Endometrial microvascular endothelial cells (primary cell): Measurements from ENCODE around the gene INPP4B. TPM values are rescaled to one million over a fixed set of nuclear protein-coding genes. Genes with fewer than 3 reads are reported as not detected.

Source experiments
- in situ Hi-C: cut with HindIII; loops from 2 replicates; pipeline ENCODE4 v1.10.0; 2017; ENCODE audit warnings: low sequenced_read_pairs, low pct_unique_long_range_greater_than_20kb; ENCODE audit errors: inconsistent ontology term
- total RNA-seq: library from RNA; depleted of rRNA; stranded (reverse); fragments of >200 nt; gene quantifications from one replicate; pipeline ENCODE4 v1.2.3, GENCODE V29; 2015; ENCODE audit errors: inconsistent ontology term

INPP4B gene
- total RNA-seq: 0.46 TPM

DNA sequence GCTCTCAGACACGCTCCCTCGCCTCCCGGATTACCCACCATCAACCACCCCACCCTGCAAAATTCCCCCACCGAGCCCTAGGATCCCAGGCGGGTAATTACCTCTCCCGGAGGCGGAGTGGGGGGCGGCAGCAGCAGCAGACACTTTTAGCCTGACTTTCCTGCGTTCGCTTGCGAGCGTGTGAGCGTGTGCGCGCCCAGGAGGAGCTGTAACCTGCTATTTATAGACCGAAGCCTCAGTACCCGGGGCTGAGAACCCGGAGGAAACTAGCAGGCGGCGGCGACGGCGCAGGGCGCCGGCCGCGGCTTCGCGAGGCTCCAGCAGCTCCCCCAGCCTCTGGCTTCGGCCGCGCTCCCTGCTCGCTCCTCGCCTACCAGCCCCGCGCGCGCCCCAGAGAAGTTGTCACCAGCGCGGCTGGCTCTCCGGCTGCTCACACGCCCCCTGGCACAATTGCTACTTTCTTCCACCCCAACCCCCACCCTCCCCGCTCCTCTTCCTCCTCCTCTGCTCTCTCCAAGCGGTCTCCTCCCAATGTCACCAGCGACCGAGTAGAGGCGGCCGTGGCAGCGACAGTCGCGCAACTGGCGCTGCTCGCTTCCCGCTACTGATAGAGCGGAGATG is at the start of gene INPP4B:
TSS of gene INPP4B (minus strand) at position 194 of the 621 bp plus-strand sequence.
- in situ Hi-C loops: no loop called here

- in situ Hi-C loops: no loop called here
Measured at GRCh38 chr4:142893012-142893411, 46.9 kb upstream of the INPP4B start.

DNA sequence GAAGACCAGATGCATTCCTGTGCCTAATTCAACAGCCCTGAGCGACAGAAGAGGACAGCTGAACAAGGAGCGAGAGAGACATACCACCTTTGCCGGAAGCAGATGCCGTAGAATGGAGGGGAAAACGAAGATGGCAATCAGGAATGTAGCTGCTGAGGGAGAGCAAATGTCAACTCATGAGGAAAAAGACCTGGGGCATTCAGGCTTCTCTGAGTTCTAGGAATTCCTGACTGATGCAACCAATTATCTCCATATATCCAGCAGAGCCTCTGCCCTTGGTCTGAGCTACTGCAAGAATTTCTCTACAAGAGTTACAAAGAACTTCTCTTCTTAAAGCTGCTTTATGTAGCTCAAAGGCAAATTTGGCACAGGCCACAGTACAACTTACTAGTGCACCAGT is 40.5 kb upstream of the INPP4B start:
- in situ Hi-C loops: no loop called here

GRCh38 chr4:142883040-142883832 is 37.1 kb upstream of the INPP4B start:
- in situ Hi-C loops: no loop called here

DNA sequence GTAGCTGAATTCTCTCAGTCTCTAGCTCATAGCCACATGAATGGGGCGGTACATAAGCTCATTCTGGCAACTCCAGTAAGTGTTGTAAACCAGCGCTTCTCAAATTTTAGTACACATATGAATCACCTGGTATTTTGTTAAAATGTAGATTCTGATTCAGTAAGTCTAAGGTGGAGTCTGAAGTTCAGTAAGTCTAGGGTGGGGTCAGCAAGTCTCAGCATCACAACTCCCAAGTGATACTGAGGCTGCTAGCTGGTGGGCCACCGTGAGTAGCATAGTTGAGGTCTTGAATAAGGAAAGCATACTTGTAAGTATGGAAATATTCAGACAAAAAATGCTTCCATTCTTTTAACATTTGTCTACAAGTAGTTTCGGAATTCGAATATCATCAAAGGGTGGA is 36.1 kb upstream of the INPP4B start:
- in situ Hi-C loops: no loop called here

GRCh38 chr4:142881331-142881730 is 35.2 kb upstream of the INPP4B start:
- in situ Hi-C loops: no loop called here

DNA sequence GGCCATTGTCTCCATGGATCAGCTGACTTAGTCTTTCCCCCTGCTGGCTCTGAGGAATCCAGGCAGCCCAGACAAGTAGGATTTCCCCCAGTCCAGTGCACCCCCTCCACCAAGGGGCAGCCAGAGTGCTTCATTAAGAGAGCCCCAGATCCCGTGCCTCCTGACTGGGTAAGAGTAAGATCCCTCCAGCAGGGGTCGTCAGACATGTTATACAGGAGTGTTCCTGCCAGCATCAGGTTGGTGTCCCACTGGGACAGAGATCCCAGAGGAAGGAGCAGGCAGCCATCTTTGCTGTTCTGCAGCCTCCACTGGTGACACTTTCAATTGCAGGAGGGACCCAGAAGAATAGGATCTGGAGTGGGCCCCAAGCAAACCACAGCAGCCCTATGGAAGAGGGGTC is 29.0 kb upstream of the INPP4B start:
- in situ Hi-C loops: no loop called here

GRCh38 chr4:142874684-142875083 is 28.6 kb upstream of the INPP4B start:
- in situ Hi-C loops: no loop called here

DNA sequence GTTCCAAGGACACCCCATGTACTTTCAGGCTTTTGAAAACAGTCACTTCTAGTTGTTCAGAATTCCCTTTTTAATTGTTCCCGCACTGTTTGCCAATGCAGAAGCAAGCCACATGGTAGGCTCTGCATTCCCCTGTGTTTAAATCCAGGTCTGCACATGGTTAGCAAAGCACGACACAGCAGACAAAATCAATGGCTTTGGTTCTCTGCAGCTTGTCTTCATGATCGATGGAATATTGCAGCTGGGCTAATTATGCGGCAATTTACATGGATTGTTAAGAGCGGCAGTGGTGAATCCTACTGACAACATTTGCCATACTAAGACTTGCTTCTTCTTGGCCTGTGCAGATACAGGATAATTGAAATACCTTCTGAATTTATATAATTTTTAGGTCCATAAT is 20.6 kb upstream of the INPP4B start:
- in situ Hi-C loops: no loop called here

- in situ Hi-C loops: no loop called here
Measured at GRCh38 chr4:142861351-142861750, 15.2 kb upstream of the INPP4B start.

DNA sequence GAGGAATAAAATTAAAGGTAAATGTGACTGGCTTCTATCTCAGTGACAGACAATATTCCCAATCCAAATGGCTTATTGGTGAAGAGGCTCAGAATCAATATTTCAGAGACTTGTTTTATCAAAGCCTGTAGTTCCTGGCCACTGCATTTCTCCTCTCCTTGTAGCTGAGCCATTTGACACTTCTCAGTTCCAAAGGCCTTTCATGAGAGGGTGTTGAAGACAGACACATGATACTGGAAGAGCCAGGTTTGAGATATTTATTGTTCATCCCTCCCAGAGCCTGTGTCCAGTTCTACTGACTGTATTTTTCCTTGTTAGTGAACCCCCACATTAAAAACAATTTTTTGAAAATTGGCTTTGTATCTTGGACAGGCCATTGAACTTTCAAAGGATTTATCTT is 12.9 kb upstream of the INPP4B start:
- in situ Hi-C loops: no loop called here

DNA sequence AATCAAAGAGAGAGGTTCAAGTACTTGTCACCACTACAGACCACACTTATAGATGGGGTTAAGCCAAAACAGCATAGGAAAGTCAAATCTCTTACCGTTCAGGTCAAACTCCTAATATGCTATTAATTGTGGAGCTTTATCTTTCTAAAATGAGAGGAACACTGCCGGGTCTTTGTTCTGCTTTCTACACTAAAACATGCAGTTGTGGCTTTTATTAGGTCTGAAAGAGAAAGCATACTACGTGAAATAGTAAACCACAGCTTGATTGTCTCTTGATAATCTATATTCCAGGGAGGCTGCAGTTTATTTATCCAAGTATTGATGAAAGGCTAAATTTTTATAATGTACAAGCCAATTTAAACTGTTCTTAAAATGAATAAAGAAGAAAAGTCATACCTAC is 12.3 kb upstream of the INPP4B start:
- in situ Hi-C loops: no loop called here

DNA sequence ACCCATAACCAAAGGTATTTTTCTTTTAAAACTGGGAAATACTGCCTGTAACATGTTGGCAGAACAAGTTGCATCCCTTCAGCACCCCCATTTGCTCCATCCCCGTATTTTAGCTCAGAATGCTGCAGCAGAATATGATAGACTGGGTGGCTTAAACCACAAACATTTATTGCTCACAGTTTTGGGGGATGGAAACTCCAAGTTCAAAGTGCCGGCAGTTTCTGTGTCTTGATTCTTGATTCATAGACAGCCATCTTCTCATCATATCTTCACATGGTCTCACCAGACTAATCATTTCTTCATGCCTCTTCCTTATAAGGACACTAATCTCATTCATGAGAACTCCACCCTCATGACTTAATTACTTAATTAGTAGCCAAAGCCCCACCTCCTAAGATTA is 10.5 kb upstream of the INPP4B start:
- in situ Hi-C loops: no loop called here

- in situ Hi-C loops: no loop called here
Measured at GRCh38 chr4:142850478-142850877, 4.4 kb upstream of the INPP4B start.

DNA sequence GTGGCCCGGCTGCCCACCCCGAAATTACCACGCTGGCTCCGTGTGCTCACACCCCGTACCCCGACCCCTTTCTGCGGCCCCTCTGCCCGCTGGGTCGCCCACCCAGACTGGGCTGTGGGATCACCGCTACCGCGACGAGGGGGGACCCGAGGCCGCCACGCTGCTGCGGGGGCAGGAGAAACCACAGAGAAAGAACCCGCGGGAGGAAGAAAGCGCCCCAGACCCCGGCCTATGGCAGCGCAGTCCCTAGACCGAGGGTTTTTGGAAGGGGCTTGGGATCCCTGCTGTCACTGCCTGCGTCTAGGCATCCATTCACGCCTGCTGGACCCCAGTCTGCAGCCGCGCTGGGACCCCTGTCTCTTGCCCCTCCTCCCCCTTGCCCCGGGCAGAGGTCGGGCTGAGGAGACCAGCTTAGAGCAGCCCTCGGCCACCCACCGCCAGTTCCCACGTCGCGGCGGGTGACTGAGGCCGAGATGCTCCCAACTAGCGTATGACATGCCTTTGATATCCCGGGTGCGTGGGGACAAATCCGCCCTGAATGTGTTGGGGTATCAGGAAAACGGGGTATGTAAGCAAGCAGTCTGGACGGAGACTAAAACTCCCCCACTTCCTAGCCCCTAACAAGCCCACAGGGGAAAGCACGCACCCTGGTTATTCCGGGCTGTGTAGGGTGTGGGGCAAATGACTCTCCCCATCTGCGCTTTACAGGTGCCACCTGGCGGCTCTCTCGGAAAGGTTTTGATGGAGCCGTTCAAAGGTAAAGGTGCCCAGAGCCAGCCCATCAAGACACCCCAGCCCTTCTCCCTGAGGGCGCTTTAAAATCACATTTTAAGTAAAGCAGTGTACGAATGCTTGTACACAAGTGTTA is 862 bp upstream of the INPP4B start:
- in situ Hi-C loops: no loop called here

DNA sequence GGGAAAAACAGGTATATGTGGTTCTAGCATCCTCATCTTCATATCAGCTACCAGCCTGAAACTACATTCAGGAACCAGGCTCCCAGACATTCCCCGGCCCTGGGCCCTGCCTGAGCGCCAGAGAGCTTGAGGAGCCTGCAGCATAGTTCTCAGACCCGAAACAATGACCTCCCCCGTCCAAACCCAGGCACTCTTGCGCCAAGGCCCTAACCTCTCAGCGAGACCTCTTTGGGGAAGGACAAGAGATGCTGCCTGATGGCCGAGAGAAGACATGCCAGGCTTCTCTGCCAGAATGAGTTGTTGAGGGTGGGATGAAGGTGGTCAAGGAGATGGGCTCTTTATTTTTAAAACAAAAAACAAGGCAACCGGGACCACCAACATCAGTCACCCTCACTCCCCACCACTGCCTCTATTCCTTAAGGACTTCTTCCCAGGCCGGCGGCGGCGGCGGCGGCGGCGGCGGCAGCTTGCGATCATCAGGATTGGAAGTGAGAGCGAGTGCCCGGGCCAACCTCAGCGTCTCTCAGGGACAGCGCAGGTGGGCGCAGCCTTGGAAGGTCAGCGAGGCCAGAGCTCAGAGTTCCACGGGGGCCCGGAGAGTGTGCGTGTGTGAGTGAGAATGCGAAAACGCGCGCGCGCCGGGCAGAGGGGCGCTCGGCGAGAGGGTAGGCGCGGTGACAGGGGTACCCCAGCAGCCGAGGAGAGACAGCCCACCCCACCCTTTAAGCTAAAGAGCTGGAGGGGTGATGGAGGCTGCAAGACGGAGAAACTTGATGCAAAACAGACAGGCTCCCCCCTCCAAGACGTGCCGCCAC is 601 bp downstream of the INPP4B start:
- in situ Hi-C loops: no loop called here

DNA sequence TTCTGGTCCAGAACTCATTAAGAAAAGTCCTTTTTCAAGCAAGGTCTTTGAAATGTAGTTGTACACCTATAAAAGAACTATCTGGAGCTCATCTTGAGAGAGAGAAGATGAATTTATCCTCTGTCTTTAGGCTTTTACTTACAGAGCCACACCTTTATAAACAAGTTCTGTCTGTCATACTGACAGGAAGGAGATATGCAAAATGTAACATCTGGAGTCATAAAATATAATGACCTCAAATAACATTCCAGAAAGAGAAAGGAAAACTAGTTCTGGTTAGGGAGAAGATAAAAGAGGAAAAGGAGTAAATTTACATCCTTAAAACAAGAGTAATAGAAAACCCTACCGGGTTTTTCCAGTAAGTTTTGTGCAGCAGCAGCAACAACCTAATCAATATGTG is 1.3 kb downstream of the INPP4B start:
- in situ Hi-C loops: no loop called here

DNA sequence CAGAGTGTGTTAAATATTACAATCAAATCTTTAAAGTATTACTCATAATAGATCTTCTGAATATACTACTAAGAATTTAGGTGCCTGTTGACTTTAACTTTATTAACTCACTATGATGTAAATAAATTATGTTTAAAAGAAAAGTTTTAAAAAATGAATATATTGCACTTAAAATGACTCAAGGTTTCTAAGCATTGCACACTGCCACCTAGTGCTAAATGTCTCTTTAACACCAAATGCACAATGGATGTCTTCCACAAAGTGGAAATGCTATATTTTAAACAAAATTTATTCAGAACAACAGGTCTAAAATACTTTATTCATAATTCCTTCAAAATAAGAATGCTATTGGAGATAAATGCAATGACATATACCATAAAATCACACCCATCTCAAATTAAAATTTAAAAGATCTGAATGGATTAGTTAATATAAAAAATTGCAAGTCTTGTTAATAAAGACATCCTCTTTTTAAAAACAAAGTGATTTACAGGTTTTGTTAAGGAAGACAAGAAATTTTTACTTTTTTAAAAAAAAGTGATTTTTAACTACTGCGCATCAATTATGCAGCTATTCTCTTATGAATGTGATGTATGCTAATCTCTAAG is 5.5 kb downstream of the INPP4B start:
- in situ Hi-C loops: no loop called here

DNA sequence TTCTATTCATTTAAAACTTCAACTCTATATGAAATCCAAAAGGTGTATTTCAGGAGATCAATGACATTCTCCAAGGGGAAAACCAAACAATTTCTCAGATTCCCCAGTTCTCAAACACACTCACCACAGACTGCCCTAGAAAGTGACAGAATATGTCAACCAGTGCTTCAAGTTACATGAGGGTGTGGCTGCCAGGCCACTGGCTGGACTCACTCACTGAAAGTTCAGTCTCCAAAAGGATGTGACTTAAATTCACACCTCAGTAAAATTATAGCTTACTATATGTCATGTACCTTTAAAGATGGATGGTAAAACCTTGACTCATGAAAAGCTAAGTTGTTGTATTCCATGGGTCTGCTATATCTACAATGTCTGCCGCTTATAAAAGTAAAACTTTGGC is 7.3 kb downstream of the INPP4B start:
- in situ Hi-C loops: no loop called here
